Stromal cell of bone marrow (primary cell): Measurements from ENCODE around the gene RNF14.

Source experiments
- DNase-seq: peaks from one replicate; pipeline ENCODE4 v3.0.0-alpha.2; 2012; ENCODE audit warnings: low read depth

RNF14 gene

GRCh38 chr5:141947316-141947715 lies 21.6 kb upstream of the RNF14 start:
- no peak for DNase-seq

GRCh38 chr5:141948812-141949211 lies 20.1 kb upstream of the RNF14 start:
- DNase-seq, result no peak

DNA sequence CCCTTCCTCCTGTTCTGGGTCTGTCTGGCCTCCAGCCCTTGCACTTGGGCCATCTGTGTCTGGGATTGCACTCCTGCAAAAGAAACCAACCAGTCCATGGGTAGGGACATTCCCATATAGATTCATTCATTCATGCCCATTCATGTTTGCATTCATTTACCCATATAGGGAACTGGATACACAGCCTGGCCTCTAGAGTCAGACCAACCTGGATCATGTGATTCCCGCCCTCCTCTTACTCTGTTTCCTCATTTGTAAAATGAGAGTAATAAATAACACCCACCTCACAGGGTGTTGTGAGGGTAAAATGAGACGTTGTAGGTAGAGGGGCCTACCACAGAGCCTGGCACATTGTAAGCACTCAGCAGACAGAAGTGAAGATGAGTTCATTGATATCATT lies 19.4 kb upstream of the RNF14 start:
- no peak for DNase-seq

DNA sequence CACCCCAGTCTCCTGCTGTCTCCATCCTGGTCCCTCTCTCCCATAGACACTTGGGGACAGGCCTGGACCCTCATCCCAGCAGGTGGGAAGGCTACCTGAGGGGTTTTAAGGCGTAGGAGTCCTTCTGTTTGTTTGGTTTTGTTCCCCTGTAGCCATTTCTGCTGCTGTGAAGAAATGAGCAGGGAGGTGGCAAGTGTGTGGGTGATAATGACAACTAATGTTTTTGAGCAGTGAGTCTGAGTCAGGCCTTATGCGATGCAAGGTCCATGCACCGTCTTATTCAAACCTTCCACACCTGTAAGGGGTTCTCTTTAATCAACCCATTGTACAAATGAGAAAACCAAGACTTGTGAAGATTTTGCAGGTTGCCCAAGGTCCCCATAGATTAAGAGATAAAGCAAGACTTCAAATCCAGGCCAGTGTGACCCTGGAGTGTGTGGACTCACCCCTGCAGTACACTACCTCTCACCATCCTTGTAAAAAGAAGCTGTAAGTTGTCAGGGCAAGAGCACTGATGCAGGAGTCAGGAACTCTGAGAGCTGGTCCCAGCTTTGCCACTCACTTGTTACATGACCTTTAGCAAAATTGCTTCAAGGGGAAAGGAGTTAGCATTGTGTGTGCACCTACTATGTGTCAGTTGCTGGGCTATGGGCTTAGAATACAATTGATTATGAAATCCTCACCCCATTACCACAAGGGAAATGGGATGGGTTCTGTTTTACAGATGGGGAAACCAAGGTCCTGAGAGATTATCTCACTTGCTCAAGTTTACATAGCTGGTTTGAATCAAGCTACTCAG lies 18.5 kb upstream of the RNF14 start:
- no peak for DNase-seq

DNA sequence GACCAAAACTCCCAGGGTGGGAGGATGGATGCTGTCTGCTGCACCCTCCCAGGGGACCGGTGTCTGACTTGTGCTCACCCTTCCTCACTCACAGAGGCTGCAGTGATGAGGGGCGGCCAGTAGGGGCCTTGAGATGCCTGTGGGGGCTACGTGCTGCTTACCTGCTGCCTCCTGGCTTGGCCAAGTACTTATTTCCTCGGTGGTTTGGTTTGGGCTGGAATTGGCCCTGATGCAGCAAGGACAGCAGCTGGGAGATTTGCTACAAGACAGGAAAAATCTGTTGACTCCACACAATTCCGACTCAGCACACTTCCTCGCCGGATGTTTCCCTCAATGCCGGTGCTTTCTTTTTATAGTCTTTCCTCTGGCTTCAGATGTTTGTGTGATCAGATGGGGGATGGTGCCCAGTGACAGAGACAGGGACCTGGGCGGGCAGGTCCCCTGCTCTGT lies 17.5 kb upstream of the RNF14 start:
- DNase-seq, result no peak

GRCh38 chr5:141952020-141952419 lies 16.9 kb upstream of the RNF14 start:
- no peak for DNase-seq

- no peak for DNase-seq
Observed at GRCh38 chr5:141954194-141954593, 14.7 kb upstream of the RNF14 start.

GRCh38 chr5:141957367-141957996 lies 11.4 kb upstream of the RNF14 start:
- DNase-seq, result no peak

GRCh38 chr5:141958113-141958512 lies 10.8 kb upstream of the RNF14 start, which contains the start of gene PCDH12:
PCDH12 (minus strand) TSS chr5:141958202; CDS start chr5:141957851, 351 bp downstream.
- no peak for DNase-seq

DNA sequence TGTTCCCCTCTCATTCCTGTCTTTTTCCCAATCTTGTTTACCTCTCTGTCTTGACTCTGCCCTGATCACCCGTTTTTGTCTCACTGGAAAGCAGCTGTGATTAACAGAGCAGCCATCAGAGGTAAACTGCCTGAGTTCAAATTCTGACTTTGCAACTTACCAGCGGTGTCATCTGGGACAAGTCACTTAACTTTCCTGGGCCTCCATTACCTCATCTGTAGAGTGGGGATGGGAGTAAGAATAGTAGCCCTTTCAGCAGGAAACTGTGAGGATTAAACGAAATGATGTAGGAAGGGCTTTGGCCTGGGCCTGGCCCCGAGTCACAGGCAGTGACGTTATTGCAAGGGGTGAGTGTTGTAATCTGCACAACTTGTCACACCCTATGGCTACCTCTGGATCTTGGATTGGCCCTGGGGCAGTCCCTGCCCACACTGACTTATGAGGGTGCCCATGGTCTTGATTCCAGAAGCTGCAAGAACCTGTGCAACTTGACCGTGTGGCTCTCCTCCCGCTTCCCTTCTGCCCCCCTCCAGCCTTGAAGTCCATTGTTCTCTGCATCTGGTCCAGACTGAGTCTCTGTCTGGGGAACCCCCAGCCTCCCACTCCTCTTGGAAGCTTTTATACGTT lies 10.2 kb upstream of the RNF14 start:
- no peak for DNase-seq

- no peak for DNase-seq
Observed at GRCh38 chr5:141960018-141960417, 8.9 kb upstream of the RNF14 start.

- peak; percentile 68 for DNase-seq
Observed at GRCh38 chr5:141960449-141961323, 8.2 kb upstream of the RNF14 start.

DNA sequence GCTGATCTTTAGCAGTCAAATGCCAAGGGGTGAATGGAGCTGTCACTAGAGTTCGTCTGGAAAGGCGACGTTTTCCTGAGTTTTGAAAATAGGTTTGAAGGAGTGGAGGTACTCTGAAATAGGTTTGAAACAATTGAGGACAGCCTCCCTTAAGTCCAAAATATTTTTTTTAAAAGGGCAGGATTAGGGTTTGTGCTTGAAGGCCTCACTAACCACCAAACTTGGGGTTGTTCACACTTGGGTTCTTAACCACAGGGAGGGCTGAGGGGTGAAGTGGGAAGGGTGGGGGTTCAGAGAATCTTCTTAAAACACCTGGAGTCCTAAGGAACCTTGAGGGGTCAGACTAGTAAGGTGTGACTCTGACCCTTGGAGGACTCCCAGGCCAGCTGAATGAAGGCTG lies 7.4 kb upstream of the RNF14 start:
- DNase-seq, result no peak

- no peak for DNase-seq
Observed at GRCh38 chr5:141963701-141964100, 5.2 kb upstream of the RNF14 start.

- DNase-seq, result no peak
Observed at GRCh38 chr5:141965071-141965470, 3.8 kb upstream of the RNF14 start.

GRCh38 chr5:141966275-141966962 lies 2.5 kb upstream of the RNF14 start:
- no peak for DNase-seq

DNA sequence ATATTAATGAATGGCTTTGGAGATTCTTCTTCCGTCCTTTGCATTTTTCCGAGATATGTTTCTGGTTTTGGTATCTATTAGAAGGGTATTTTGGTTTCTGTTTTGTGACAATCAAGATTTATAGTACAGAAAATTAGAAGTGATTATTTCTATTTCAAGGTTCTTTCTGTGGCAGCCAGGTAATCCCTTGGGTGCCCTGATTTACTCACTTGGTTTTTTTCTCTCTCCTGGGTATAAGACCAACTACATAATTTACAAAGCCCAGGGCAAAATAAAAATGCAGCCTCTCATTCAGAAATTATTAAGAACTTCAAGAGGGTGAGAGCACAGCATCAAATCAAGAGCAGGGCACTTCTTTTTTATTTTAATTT lies 2.0 kb upstream of the RNF14 start:
- DNase-seq, result no peak

DNA sequence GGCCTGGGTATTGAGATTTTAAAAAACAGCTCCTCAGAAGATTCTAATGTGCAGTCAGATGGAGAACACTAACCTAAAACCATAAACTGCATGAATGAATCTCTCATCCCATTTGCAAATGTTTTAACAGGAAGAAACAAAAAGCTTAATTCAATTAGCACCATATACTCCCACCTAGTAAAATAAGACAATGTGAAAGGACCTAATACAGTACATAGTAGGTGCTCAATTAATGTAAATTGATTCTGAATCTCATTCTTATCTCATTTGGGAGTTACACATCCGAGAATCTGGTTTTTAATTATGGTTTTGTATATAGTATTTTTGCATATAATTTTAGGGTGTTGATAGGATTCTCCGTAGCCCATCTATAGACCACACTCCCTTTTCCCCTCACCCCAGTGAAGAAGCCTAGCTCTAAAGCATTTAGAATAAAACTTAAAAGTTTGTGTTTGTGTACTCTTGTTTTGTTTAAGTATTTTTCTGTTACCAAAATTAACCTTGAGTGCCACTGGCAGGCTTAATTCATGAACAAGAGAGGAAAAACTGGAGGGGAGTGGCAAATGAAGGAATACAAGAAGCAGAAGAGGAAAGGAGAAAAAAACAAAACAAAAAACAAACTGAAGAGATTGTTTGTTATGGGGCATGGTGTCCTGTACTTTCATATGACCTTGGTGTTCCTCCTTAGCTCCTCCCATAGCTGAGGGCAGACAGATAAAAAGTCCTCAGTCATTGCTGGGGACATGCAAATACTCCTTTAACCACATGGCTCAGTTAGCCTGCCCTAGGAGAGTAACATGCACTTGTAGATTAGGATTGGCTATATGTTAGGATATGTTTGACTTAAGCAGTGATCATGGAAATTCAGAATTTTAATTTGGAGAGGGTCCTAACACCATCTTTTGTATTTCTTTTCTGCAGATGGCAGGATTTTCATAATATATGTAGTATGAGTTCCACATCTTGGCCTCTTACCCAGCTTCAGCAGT lies 1.2 kb downstream of the RNF14 start:
- no peak for DNase-seq

- no peak for DNase-seq
Observed at GRCh38 chr5:141973871-141974595, 5.1 kb downstream of the RNF14 start.

DNA sequence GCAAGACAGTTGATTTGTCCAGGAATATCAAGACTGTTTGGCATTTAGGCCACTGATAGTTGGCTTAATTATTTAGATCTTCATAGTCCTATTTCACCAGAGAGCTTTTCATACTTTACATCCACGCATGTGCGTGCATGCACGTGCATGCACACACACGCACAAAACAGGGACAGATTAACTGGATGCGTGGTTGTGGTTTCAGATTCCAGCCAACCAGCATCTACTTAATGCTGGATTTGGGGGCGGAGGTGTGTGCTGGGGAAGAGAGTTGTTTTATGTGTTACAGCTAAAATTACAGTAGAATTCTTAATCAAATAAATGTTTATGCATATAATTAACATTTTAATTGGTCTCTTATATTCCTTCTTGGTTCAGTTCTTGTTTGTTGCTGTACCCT lies 7.3 kb downstream of the RNF14 start:
- no peak for DNase-seq
